HepG2 (cell line): ENCODE results near the gene ANKRD65. TPM values are rescaled to one million over a fixed set of nuclear protein-coding genes. Genes with fewer than 3 reads are reported as not detected.

Source experiments
- ARID2 ChIP-seq: sonication (generic); formaldehyde crosslinking; IDR thresholded peaks from 2 replicates; pipeline ENCODE4 v1.8.1; 2022; ENCODE audit warnings: mild to moderate bottlenecking, missing genetic modification reagents, borderline replicate concordance
- GATAD2A ChIP-seq: IDR thresholded peaks from 2 replicates; pipeline ENCODE4 v1.6.1; 2016
- IRF2 ChIP-seq: IDR thresholded peaks from 2 replicates; pipeline ENCODE4 v1.6.1; 2018; ENCODE audit warnings: missing genetic modification reagents, missing compliant biosample characterization
- JUND ChIP-seq: sonication (generic); formaldehyde crosslinking; IDR thresholded peaks from 2 replicates; pipeline ENCODE4 v1.8.0; 2022; ENCODE audit warnings: mild to moderate bottlenecking, missing genetic modification reagents
- KDM4B ChIP-seq: sonication (generic); formaldehyde crosslinking; IDR thresholded peaks from 2 replicates; pipeline ENCODE4 v1.4.0; 2020; ENCODE audit warnings: missing genetic modification reagents
- NR1H2 ChIP-seq: sonication (generic); formaldehyde crosslinking; IDR thresholded peaks from 2 replicates; pipeline ENCODE4 v1.8.1; 2022; ENCODE audit warnings: low read depth, missing genetic modification reagents, borderline replicate concordance
- PRMT3 ChIP-seq: sonication (generic); formaldehyde crosslinking; IDR thresholded peaks from 2 replicates; pipeline ENCODE4 v1.8.1; 2022; ENCODE audit warnings: low read depth, mild to moderate bottlenecking, moderate library complexity, missing genetic modification reagents, borderline replicate concordance
- RFX3 ChIP-seq: IDR thresholded peaks from 2 replicates; pipeline ENCODE4 v1.6.1; 2016; ENCODE audit warnings: missing biosample characterization, missing genetic modification reagents
- SKI ChIP-seq: fragments of 450-650 bp; IDR thresholded peaks from one replicate; pipeline ENCODE4 v1.6.1; 2018; ENCODE audit warnings: mild to moderate bottlenecking; ENCODE audit not compliant: partially characterized antibody
- ZFX ChIP-seq: sonication (generic); formaldehyde crosslinking; IDR thresholded peaks from 2 replicates; pipeline ENCODE4 v1.4.0; 2020; ENCODE audit warnings: mild to moderate bottlenecking, low read depth, missing genetic modification reagents, moderate library complexity
- ZNF253 ChIP-seq: sonication (generic); formaldehyde crosslinking; IDR thresholded peaks from 2 replicates; pipeline ENCODE4 v1.8.0; 2022; ENCODE audit warnings: mild to moderate bottlenecking, missing genetic modification reagents, borderline replicate concordance
- ZNF274 ChIP-seq: sonication (generic); formaldehyde crosslinking; IDR thresholded peaks from 2 replicates; pipeline ENCODE4 v1.5.1; 2020; ENCODE audit warnings: mild to moderate bottlenecking, missing genetic modification reagents
- ZNF543 ChIP-seq: sonication (generic); formaldehyde crosslinking; IDR thresholded peaks from 2 replicates; pipeline ENCODE4 v1.4.0; 2020; ENCODE audit warnings: mild to moderate bottlenecking, missing genetic modification reagents
- ZNF747 ChIP-seq: sonication (generic); formaldehyde crosslinking; IDR thresholded peaks from 2 replicates; pipeline ENCODE4 v1.8.1; 2023; ENCODE audit warnings: missing genetic modification reagents, mild to moderate bottlenecking, borderline replicate concordance
- ZNF790 ChIP-seq: sonication (generic); formaldehyde crosslinking; IDR thresholded peaks from 2 replicates; pipeline ENCODE4 v1.8.0; 2022; ENCODE audit warnings: missing genetic modification reagents, mild to moderate bottlenecking, borderline replicate concordance
- polyA plus RNA-seq, 8 experiments: library from polyadenylated mRNA; depleted of rRNA in 3 of 8; stranded (reverse) in 7 of 8; unstranded in 1 of 8; fragments of >200 nt; fragmentation: Illumina TruSeq in 4 of 8; extraction: Trizol in 4 of 8; gene quantifications; 2 replicates each; pipeline versions ENCODE4 v1.2.1 to v1.2.3, GENCODE V29; 2011 to 2016; ENCODE audit warnings: low read depth in 4 of 8, missing spikeins in 1 of 8, mixed read lengths in 1 of 8; ENCODE audit not compliant: insufficient read depth in 1 of 8
- total RNA-seq, 5 experiments: library from RNA; depleted of rRNA; stranded (reverse); fragments of >200 nt; fragmentation: Illumina TruSeq; extraction: Trizol; gene quantifications; 2 replicates each; pipeline ENCODE4 v1.2.3, GENCODE V29; 2016; ENCODE audit warnings: low read depth in 1 of 5
- TF ChIP-seq, protein P1 (sequence below): sonication (generic); formaldehyde crosslinking; IDR thresholded peaks from 2 replicates; pipeline ENCODE4 v1.8.0; 2022; ENCODE audit warnings: missing genetic modification reagents, mild to moderate bottlenecking, inconsistent platforms, borderline replicate concordance
- TF ChIP-seq, protein P2 (sequence below): sonication (generic); formaldehyde crosslinking; IDR thresholded peaks from 2 replicates; pipeline ENCODE4 v1.5.1; 2020; ENCODE audit warnings: missing genetic modification reagents, mild to moderate bottlenecking, borderline replicate concordance
- TF ChIP-seq, protein P3 (sequence below): sonication (generic); formaldehyde crosslinking; IDR thresholded peaks from 2 replicates; pipeline ENCODE4 v1.5.0; 2020; ENCODE audit warnings: mild to moderate bottlenecking, missing genetic modification reagents
- TF ChIP-seq, protein P4 (sequence below): sonication (generic); formaldehyde crosslinking; IDR thresholded peaks from 2 replicates; pipeline ENCODE4 v1.8.1; 2023; ENCODE audit warnings: mild to moderate bottlenecking, inconsistent platforms, moderate library complexity, missing genetic modification reagents, borderline replicate concordance
- TF ChIP-seq, protein P5 (sequence below): sonication (generic); formaldehyde crosslinking; conservative IDR thresholded peaks from 2 replicates; pipeline ENCODE4 v1.8.0; 2022; ENCODE audit warnings: missing genetic modification reagents

ANKRD65 gene
- total and polyA plus RNA-seq, 2 of the 13 experiments (the other 11 are each of a cell fraction or from before 2014, with no cell fraction given), result 12.1 to 30.1 TPM

DNA sequence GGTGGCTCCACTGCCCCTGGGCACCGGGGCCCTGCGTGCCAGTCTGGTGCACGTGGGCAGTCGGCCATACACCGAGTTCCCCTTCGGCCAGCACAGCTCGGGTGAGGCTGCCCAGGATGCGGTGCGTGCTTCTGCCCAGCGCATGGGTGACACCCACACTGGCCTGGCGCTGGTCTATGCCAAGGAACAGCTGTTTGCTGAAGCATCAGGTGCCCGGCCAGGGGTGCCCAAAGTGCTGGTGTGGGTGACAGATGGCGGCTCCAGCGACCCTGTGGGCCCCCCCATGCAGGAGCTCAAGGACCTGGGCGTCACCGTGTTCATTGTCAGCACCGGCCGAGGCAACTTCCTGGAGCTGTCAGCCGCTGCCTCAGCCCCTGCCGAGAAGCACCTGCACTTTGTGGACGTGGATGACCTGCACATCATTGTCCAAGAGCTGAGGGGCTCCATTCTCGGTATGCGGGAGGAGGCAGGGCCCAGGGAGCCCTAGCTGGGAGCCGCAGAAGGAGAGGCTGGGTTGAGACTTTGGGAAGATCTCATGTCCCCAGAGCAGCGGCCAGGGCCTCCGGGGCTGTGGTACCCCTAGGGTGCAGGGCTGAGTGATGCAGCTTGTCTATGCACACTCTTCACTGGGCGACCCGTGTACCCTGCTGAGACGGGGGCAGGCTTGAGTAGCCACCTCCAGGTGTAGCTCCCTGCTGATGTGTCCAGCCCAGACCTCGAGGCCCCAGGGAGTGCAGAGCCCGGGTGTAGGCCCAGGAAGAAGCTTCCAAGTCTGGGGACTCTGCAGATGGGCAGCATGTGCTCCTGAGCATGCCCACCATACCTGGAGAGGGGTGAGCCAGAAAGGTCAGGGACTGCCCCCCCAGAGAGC is 16.2 kb upstream of the ANKRD65 start (continued):
- no peak for TF ChIP-seq IRF2 (CRISPR knock-in tag)
- no peak for TF ChIP-seq ZNF274 (CRISPR knock-in tag)
- 0 out of 2 replicates have a peak, but pooled peaks have one; percentile 29 for TF ChIP-seq PRMT3 (CRISPR knock-in tag)
- TF ChIP-seq, protein P1, sequence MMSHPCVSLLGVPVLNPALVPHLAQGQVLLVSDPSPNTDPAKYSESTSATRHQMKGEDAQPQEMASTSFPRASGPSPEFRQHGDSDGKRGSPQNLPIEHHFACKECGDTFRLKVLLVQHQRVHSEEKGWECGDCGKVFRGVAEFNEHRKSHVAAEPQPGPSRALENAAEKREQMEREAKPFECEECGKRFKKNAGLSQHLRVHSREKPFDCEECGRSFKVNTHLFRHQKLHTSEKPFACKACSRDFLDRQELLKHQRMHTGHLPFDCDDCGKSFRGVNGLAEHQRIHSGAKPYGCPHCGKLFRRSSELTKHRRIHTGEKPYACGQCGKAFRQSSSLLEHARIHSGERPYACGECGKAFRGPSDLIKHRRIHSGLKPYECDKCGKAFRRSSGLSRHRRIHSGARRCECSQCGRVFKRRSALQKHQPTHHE, result 0 out of 2 replicates have a peak, but pooled peaks have one; percentile 52
- 0 out of 2 replicates have a peak, but pooled peaks have one; percentile 36 for TF ChIP-seq NR1H2 (CRISPR knock-in tag)
- peak; percentile 75; the same call in 1 of the 2 replicates for TF ChIP-seq ZNF253 (CRISPR knock-in tag)
- TF ChIP-seq GATAD2A (CRISPR knock-in tag), result no peak
- TF ChIP-seq, protein P2, sequence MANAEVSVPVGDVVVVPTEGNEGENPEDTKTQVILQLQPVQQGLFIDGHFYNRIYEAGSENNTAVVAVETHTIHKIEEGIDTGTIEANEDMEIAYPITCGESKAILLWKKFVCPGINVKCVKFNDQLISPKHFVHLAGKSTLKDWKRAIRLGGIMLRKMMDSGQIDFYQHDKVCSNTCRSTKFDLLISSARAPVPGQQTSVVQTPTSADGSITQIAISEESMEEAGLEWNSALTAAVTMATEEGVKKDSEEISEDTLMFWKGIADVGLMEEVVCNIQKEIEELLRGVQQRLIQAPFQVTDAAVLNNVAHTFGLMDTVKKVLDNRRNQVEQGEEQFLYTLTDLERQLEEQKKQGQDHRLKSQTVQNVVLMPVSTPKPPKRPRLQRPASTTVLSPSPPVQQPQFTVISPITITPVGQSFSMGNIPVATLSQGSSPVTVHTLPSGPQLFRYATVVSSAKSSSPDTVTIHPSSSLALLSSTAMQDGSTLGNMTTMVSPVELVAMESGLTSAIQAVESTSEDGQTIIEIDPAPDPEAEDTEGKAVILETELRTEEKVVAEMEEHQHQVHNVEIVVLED (CRISPR knock-in tag), result no peak
- TF ChIP-seq ZFX, result peak; percentile 34; the same call in 1 of the 2 replicates
- no peak for TF ChIP-seq ZNF790 (CRISPR knock-in tag)
- TF ChIP-seq, protein P3, sequence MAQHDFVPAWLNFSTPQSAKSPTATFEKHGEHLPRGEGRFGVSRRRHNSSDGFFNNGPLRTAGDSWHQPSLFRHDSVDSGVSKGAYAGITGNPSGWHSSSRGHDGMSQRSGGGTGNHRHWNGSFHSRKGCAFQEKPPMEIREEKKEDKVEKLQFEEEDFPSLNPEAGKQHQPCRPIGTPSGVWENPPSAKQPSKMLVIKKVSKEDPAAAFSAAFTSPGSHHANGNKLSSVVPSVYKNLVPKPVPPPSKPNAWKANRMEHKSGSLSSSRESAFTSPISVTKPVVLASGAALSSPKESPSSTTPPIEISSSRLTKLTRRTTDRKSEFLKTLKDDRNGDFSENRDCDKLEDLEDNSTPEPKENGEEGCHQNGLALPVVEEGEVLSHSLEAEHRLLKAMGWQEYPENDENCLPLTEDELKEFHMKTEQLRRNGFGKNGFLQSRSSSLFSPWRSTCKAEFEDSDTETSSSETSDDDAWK (CRISPR knock-in tag), result no peak
- TF ChIP-seq KDM4B (CRISPR knock-in tag), result no peak
- 0 out of 2 replicates have a peak, but pooled peaks have one; percentile 9 for TF ChIP-seq ARID2 (CRISPR knock-in tag)
- TF ChIP-seq ZNF543, result no peak
- 0 out of 2 replicates have a peak, but pooled peaks have one; percentile 28 for TF ChIP-seq JUND (CRISPR knock-in tag)
- no peak for TF ChIP-seq RFX3
- TF ChIP-seq, protein P4, sequence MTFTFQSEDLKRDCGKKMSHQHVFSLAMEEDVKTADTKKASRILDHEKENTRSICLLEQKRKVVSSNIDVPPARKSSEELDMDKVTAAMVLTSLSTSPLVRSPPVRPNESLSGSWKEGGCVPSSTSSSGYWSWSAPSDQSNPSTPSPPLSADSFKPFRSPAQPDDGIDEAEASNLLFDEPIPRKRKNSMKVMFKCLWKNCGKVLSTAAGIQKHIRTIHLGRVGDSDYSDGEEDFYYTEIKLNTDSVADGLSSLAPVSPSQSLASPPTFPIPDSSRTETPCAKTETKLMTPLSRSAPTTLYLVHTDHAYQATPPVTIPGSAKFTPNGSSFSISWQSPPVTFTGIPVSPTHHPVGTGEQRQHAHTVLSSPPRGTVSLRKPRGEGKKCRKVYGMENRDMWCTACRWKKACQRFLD (CRISPR knock-in tag), result no peak
- TF ChIP-seq, protein P5, sequence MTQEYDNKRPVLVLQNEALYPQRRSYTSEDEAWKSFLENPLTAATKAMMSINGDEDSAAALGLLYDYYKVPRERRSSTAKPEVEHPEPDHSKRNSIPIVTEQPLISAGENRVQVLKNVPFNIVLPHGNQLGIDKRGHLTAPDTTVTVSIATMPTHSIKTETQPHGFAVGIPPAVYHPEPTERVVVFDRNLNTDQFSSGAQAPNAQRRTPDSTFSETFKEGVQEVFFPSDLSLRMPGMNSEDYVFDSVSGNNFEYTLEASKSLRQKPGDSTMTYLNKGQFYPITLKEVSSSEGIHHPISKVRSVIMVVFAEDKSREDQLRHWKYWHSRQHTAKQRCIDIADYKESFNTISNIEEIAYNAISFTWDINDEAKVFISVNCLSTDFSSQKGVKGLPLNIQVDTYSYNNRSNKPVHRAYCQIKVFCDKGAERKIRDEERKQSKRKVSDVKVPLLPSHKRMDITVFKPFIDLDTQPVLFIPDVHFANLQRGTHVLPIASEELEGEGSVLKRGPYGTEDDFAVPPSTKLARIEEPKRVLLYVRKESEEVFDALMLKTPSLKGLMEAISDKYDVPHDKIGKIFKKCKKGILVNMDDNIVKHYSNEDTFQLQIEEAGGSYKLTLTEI (CRISPR knock-in tag), result no peak
- no peak for TF ChIP-seq ZNF747 (CRISPR knock-in tag)
- no peak for TF ChIP-seq SKI
